ENCODE measurements around the gene CFHR1. TPM values are rescaled to one million over a fixed set of nuclear protein-coding genes. Genes with fewer than 3 reads are reported as not detected.

The CFHR1 gene
- total RNA-seq, 1 experiment from 2014 or later = 0.34 TPM

DNA sequence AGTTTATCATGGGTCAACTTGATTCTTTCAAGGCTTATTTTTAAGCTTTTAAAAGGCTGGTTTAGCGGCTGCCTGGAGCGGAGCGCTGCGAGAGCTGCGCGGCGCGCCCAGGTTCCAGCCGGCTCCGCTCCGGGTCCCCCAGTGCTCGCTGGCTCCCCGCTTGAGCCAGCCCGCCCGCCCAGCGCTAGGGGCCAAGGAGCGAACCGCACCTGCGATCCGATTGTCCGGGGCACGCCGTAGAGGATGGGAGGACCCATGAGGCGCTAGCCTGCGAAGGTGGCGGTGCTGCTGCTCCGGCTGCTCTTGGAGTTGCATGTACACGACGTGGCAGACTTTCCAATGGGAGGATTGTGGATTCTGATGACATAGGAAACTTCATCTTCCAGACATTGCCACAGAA, 58.4 kb downstream of the CFHR1 start:
- Histone ChIP-seq H3K4me2 (ENCODE audit: low read length) (no peak overlapping the region), H3K4me3 (replicated peaks in 1 of 2; ENCODE audit: low read depth in 1 of 2, low read length in 2 of 2) (no peak overlapping the region)
- no peak for DNase-seq (ENCODE audit: low read depth, low spot score)

More for the DNA sequence above, 58.4 kb downstream of the CFHR1 start:
- ChIA-PET RAD21 (ENCODE audit: low non-redundant PET in 1 of 2, low total read pairs in 2 of 2, uncharacterized antibody in 2 of 2, unreplicated experiment in 2 of 2) (no interaction called here), POLR2A (no interaction called here), CTCF (no interaction called here)
- no peak overlapping the region for H3K27ac ChIP-seq (ENCODE audit: low read depth, low read length)
- no peaks in the 10 kb centered on the region for H3K27me3 ChIP-seq (ENCODE audit: insufficient read depth, low read length)
- TF ChIP-seq, protein P1, sequence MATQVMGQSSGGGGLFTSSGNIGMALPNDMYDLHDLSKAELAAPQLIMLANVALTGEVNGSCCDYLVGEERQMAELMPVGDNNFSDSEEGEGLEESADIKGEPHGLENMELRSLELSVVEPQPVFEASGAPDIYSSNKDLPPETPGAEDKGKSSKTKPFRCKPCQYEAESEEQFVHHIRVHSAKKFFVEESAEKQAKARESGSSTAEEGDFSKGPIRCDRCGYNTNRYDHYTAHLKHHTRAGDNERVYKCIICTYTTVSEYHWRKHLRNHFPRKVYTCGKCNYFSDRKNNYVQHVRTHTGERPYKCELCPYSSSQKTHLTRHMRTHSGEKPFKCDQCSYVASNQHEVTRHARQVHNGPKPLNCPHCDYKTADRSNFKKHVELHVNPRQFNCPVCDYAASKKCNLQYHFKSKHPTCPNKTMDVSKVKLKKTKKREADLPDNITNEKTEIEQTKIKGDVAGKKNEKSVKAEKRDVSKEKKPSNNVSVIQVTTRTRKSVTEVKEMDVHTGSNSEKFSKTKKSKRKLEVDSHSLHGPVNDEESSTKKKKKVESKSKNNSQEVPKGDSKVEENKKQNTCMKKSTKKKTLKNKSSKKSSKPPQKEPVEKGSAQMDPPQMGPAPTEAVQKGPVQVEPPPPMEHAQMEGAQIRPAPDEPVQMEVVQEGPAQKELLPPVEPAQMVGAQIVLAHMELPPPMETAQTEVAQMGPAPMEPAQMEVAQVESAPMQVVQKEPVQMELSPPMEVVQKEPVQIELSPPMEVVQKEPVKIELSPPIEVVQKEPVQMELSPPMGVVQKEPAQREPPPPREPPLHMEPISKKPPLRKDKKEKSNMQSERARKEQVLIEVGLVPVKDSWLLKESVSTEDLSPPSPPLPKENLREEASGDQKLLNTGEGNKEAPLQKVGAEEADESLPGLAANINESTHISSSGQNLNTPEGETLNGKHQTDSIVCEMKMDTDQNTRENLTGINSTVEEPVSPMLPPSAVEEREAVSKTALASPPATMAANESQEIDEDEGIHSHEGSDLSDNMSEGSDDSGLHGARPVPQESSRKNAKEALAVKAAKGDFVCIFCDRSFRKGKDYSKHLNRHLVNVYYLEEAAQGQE (IDR thresholded peaks at IDR 0.05; ENCODE audit: low read depth) = no peak
- TF ChIP-seq, protein P2, sequence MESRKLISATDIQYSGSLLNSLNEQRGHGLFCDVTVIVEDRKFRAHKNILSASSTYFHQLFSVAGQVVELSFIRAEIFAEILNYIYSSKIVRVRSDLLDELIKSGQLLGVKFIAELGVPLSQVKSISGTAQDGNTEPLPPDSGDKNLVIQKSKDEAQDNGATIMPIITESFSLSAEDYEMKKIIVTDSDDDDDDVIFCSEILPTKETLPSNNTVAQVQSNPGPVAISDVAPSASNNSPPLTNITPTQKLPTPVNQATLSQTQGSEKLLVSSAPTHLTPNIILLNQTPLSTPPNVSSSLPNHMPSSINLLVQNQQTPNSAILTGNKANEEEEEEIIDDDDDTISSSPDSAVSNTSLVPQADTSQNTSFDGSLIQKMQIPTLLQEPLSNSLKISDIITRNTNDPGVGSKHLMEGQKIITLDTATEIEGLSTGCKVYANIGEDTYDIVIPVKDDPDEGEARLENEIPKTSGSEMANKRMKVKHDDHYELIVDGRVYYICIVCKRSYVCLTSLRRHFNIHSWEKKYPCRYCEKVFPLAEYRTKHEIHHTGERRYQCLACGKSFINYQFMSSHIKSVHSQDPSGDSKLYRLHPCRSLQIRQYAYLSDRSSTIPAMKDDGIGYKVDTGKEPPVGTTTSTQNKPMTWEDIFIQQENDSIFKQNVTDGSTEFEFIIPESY (IDR thresholded peaks at IDR 0.05; ENCODE audit: extremely low read depth, insufficient replicate concordance, low read length) = no peak
- TF ChIP-seq SIN3A (IDR thresholded peaks at IDR 0.05; ENCODE audit: low read depth) (no peak), TCF7L2 (IDR thresholded peaks at IDR 0.05; ENCODE audit: borderline replicate concordance, extremely low read depth, insufficient read depth, insufficient read length) (no peak)
- TF ChIP-seq, protein P3, sequence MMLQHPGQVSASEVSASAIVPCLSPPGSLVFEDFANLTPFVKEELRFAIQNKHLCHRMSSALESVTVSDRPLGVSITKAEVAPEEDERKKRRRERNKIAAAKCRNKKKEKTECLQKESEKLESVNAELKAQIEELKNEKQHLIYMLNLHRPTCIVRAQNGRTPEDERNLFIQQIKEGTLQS (IDR thresholded peaks at IDR 0.05) = no peak
- intact Hi-C loops (cut with micrococcal nuclease) = no loop called here
- BruUV-seq (replicated peaks) = no TSS peak
- no peaks in the 10 kb centered on the region for H3K9me3 ChIP-seq (ENCODE audit: control insufficient read depth in 1 of 2, insufficient read depth in 1 of 2, low read depth in 1 of 2, low read length in 2 of 2)
- no peaks in the 10 kb centered on the region for H3K36me3 ChIP-seq (ENCODE audit: control insufficient read depth in 1 of 2, insufficient read depth in 2 of 2, low read length in 2 of 2)
- H2AFZ ChIP-seq (ENCODE audit: low read depth, low read length, poor library complexity, severe bottlenecking) = no peak overlapping the region
- H4K20me1 ChIP-seq (ENCODE audit: insufficient read depth) = no peaks in the 10 kb centered on the region
- no peaks in the 10 kb centered on the region for H3K9me2 ChIP-seq (ENCODE audit: insufficient read depth)
- H3K9ac ChIP-seq (ENCODE audit: low read length) = no peak overlapping the region
- no peaks in the 10 kb centered on the region for H3K4me1 ChIP-seq (ENCODE audit: control insufficient read depth in 1 of 2, insufficient read depth in 2 of 2, low read length in 2 of 2)
- no peaks in the 10 kb centered on the region for H3K79me2 ChIP-seq (ENCODE audit: insufficient read depth, low read length)
- no peak for ATAC-seq

Other genes starting within 250 kb of the CFHR1 start
- not detected for gene KCNT2, start 211.3 kb upstream of the CFHR1 start, total RNA-seq (2021; ENCODE audit: unreplicated experiment)
- gene CFH, start 167.7 kb upstream of the CFHR1 start, total RNA-seq (2021; ENCODE audit: unreplicated experiment) = 0.57 TPM
- gene CFHR3, start 44.9 kb upstream of the CFHR1 start, total RNA-seq (2021; ENCODE audit: unreplicated experiment) = not detected
- not detected for gene CFHR4, start 68.3 kb downstream of the CFHR1 start, total RNA-seq (2021; ENCODE audit: unreplicated experiment)
- gene CFHR2, start 124.0 kb downstream of the CFHR1 start, total RNA-seq (2021; ENCODE audit: unreplicated experiment) = not detected
- gene CFHR5, start 157.8 kb downstream of the CFHR1 start, total RNA-seq (2021; ENCODE audit: unreplicated experiment) = not detected
- not detected for gene F13B, start 247.5 kb downstream of the CFHR1 start, total RNA-seq (2021; ENCODE audit: unreplicated experiment)

All from HCT116 (cell line).